Measurements from ENCODE around the gene AHSG. TPM values are rescaled to one million over a fixed set of nuclear protein-coding genes. Genes with fewer than 3 reads are reported as not detected.

Gene AHSG
- total RNA-seq, 1 donor: not detected

- DNase-seq (ENCODE audit: low read depth): no peak
- no peak overlapping the region for H3K4me3 ChIP-seq (ENCODE audit: low read depth, low read length)
- TF ChIP-seq, protein P1, sequence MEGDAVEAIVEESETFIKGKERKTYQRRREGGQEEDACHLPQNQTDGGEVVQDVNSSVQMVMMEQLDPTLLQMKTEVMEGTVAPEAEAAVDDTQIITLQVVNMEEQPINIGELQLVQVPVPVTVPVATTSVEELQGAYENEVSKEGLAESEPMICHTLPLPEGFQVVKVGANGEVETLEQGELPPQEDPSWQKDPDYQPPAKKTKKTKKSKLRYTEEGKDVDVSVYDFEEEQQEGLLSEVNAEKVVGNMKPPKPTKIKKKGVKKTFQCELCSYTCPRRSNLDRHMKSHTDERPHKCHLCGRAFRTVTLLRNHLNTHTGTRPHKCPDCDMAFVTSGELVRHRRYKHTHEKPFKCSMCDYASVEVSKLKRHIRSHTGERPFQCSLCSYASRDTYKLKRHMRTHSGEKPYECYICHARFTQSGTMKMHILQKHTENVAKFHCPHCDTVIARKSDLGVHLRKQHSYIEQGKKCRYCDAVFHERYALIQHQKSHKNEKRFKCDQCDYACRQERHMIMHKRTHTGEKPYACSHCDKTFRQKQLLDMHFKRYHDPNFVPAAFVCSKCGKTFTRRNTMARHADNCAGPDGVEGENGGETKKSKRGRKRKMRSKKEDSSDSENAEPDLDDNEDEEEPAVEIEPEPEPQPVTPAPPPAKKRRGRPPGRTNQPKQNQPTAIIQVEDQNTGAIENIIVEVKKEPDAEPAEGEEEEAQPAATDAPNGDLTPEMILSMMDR (IDR thresholded peaks at IDR 0.05; ENCODE audit: insufficient read depth, low read depth, low read length): no peak
Observed at GRCh38 chr3:186622651-186623310, 9.9 kb downstream of the AHSG start.

- no peak for DNase-seq (ENCODE audit: low read depth)
- TF ChIP-seq, protein P1 (IDR thresholded peaks at IDR 0.05; ENCODE audit: insufficient read depth, low read depth, low read length): no peak
- H3K4me3 ChIP-seq (ENCODE audit: low read depth, low read length): no peak overlapping the region
Observed at GRCh38 chr3:186624598-186624997, 11.7 kb downstream of the AHSG start.

DNA sequence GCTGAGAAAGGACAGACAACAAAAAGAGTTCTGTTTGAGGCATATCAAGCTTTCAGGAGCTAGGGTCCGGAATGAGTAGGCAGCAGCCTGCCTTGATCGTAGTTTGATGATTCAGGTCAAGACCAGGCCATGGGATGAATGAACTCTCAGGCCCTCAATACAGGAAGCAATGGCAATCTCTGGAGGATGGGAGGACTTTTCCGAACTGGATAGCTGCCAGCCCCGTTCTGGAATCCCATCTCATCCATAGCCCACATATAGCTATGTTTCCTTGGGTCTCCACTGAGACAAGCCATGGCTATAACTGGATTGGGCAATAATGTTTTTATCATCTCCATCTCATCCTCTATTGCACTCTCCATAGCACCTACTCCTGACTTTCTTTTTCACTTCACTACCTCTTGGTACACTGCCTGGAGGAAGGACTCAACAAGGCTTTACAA is 12.8 kb downstream of the AHSG start:
- H3K4me3 ChIP-seq (ENCODE audit: low read depth, low read length): no peak overlapping the region
- no peak for DNase-seq (ENCODE audit: low read depth)
- TF ChIP-seq, protein P1 (IDR thresholded peaks at IDR 0.05; ENCODE audit: insufficient read depth, low read depth, low read length): no peak

GRCh38 chr3:186626254-186626847 is 13.5 kb downstream of the AHSG start:
- no peak for DNase-seq (ENCODE audit: low read depth)
- H3K4me3 ChIP-seq (ENCODE audit: low read depth, low read length): no peak overlapping the region
- TF ChIP-seq, protein P1 (IDR thresholded peaks at IDR 0.05; ENCODE audit: insufficient read depth, low read depth, low read length): no peak

DNA sequence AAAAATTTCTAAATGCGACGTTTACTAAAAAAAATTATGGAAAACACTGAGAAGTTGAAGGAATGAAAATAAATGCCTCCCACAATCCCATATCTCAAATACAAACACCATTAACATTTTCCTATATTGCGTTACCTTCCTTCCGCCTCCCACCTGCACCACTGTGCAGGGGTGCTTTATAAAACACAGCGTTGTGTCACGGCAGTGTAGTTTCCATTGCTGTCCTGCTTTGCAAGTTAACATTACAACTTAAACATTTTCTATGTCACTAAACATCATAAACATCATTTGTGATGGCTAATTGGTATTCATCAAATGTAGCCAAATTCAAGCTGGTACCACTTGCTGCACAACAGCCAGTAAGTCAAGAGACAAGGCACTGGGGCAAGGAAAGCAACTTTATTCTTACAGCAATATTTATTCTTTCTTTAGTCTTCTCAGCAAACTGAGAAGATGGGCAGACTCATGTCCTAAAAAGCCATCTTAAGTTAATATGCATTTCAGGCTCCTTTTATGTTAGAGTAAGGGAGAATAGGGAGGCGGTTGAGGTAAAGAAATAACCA is 15.1 kb downstream of the AHSG start:
- DNase-seq (ENCODE audit: low read depth): no peak
- no peak overlapping the region for H3K4me3 ChIP-seq (ENCODE audit: low read depth, low read length)
- TF ChIP-seq, protein P1 (IDR thresholded peaks at IDR 0.05; ENCODE audit: insufficient read depth, low read depth, low read length): no peak

- no peak for DNase-seq (ENCODE audit: low read depth)
Observed at GRCh38 chr3:186628756-186629155, 15.9 kb downstream of the AHSG start.

More at GRCh38 chr3:186628756-186629155, 15.9 kb downstream of the AHSG start:
- no peak overlapping the region for H3K4me3 ChIP-seq (ENCODE audit: low read depth, low read length)
- TF ChIP-seq, protein P1 (IDR thresholded peaks at IDR 0.05; ENCODE audit: insufficient read depth, low read depth, low read length): no peak
